Measurements from ENCODE around the gene VSIG4.
A peak's percentile ranks its signal among the peaks of the same experiment; 100 is the strongest.

The VSIG4 gene

DNA sequence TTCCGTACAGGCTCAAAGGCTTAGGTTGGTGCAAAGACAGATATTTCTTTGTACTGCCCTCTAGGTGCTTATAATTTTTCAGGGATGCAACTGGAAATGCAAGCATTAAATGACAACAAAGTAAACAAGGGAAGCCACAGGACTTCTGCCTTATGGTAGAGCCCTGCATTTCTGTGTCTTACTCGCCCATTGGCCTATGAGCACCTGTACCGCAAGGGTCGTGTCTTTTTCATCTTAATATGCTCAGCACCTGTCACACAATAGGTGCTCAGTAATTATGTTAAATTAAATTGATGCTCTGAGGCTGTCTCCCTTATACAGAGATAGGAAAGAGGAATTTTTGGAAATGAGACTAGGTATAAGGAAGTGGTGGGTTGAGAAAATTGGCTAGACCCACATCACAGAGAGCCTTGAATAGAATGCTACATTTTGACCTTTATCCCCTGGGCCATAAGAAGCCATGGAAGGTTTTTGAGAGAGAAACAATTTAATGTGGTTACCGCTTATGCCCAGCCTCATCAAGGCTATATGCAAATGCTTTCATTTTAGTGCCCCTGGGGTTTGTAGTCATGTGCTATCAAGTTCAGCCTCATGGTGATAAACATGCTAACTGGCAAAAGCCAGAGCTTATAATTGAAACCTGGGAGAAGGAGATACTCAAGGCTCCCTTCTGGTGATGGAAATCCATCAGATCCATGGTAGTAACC is 16.3 kb downstream of the VSIG4 start:
- no peak for DNase-seq

DNA sequence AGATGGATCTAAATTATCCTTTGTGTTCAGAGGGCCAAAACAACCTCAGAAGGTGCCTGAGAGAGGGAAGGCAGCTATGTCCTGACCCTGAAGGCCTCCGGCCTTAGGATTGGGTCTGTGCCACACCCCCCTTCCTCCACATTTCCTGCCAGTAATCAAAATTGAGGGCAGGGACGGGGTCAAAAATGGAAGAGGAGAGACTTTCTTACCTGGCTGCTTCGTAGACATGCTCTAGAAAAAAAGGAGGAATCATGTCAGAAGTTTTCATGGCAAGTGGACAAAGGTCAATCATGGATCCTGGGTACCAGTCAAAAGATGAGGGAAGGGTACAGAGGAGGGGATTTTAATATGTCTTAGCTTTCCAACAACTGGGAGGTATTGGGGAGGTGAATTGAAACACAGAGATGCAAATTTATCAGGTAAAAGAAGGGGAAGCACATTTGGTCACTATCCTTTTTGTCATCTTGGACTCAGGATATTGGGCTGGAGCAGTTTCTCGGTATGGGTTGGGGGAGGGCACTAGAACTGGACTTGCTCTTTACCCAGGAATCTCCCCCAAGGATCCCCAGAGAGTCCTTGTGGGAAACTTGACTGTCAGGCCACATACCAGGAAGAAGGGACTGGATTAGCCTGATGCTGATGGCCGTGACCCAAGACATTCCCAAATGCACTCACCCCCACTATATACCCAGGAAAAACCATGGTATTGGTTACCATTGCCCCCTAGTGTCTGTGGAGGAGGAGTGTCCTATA is 17.1 kb downstream of the VSIG4 start:
- no peak for DNase-seq

DNA sequence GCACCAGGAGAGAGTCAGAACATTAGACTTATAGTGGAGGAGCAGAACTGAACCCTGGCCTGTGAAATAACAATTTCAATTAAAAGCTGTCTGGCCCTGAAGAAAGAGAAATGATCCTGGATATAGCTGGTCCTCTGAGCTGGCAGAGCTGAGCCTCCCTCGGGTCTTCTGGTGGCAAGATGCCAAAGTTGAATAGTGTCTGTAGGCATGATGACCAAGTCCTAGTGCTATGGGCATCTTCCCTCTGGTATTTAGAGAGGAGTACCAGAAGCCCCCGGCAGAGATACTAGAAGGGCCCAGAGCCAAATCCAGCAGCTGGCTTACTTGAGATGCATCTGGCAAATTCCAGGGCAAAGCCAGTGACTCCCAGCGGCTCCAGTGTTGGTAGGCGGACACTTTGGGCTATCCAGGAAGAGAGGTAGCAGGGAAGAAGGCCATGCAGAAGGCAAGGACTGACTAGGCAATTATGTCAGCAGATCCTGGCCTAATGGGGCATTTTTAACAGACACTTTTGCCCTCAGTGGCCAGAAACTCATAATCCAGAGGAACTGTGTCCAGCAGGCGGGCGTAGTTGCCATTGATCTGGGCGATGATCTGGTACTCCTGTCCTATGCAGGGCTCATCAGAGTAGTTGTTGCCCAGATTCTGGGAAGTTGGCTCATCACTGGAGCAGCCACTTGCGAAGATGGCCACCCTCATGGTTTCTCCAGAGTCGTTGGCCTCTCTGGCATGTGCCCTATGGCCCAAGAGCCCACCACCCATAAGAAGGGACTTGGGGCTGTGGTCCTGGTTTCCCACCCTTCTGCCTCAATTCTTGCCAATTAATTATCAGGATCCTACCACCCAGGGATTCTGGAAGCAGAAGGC is 17.9 kb downstream of the VSIG4 start:
- no peak for DNase-seq

DNA sequence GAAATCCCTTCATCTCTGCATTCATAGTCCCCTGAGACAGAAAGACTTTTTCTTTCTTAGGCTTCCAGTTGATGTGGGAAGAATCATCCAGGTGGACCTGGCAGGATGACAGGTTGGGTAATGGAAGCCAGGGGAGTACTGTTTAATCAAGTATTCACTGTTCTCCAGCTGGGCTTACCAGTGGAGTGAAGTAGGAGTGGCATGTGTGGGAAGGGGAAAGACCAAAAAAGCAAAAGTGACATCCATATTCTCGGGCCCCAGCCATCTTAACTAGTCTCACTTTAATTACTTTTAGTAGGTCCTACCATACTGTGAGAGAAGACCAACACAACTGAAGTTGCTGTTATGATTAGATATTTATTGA is 18.5 kb downstream of the VSIG4 start:
- no peak for DNase-seq

DNA sequence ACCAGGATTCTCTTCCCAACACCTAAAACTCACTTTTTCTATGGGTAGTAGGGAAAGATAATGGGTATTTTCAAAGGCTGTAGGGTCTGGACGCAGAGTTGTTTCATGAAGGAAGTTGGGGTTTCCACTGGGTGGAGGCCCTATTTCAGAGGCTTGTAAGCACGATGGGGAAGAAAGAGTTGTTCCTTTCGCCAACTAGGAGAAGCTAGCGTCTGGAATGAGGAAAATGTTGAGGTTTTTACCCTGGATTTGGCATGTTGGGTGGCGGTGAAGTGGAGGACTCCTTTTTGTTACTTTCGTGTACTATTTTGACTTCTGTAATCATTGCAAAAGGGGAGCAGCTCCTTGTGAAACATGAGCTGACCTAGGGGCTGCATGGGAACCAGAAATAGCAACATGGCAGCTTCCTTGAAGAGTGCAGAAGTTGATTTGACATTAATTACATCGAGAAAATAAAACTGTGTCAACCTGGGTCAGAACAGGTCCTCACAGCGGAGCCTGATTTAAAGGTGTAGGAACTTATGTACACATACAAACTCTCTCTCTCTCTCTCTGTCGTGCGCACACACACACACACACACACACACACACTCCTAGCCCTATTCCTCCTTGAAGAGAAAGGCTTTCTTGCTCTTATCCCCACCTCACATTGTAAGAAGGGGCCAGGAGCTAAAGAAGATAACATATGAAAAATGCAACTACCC is 19.1 kb downstream of the VSIG4 start:
- no peak for DNase-seq

DNA sequence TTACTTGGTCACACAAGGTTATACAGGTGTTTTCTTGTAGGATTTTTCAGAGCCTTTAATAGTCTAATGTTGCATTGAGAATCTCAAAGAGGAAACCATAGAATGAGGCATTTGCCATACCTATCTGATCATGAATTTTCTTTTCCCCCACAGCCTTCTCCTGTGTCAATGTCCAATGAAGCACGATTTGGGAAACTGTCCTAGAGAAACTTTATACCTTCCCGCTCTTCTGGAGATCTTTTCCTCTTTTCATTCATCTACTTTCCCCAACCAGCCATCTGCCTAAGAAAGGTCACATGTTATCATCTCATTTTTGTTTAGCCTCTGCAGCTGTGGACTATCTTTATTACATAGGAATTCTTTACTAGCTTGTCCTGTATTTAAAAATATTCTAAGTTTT is 19.9 kb downstream of the VSIG4 start:
- DNase-seq: no peak

DNA sequence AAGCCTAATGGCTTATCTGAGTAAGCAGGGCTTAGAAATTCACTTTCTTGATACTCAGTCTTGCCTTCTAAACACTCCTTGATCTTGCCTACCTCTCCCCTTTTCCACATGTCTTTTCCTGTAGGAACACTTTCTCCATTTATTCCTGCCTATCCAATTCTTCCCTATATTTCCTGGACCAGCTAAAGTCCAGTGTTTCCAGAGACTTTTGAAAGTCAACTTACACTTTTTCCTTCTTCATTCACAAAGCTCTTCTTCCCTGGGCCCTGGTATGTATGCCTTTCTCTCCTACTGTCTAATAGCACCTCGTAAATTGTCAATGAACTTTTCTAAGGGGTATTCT is 20.6 kb downstream of the VSIG4 start:
- no peak for DNase-seq

DNA sequence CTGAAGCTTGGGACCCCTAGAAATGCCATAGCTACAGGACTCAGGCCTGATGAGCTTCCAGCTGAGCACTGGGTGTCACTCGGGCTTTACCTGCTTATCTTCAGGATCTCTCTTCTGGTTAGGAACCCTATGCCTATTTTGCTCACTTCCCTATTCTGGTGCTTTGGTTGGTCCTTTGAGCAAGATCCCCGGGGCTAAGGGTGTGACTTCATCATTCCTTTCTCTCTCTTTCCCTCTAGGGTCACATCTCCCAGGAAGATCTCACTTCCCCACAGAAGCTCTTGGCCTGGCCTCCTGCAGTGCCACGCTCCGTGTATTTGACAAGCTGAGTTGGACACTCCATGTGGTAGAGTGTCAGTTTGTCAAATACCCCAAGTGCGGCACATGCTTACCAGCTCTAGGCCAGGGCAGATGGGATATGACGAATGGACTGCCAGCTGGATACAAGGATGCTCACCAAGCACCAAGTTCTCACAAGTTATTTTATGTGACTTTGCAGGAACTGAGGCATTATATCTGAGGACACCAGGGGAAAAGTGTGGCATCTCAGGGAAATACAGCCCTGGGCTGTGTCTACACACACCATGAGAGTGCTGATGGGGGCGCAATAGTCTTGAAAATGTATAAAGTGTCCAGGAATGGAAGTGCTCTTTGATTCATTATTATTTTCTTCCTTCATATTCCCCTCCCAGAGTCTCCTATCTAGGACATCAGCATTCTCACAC is 21.1 kb downstream of the VSIG4 start:
- DNase-seq: no peak

DNA sequence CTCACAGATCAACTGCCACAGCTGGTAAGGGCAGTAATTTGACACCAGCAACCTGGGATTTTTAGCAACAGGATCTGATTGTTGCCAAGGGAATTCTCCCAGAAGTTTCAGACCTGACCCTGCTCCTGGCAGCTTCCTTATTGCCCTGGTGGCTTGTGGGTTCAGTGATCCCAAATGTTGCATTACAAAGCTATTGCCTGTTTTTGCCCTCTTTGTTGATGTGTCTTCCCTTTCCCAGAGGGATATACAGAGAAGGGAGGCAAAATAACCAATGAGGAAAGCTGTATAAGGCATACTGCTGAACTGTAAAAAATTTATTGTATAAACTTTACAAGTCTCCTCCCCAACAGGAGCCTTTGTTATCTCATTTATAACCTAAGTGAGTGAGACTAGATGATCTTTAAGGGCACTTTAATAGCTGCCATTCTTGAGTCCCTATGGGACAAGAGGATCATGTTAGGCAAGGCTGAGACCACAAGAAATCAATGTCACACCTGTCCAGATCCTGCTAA is 22.2 kb downstream of the VSIG4 start:
- DNase-seq: peak; percentile 54

DNA sequence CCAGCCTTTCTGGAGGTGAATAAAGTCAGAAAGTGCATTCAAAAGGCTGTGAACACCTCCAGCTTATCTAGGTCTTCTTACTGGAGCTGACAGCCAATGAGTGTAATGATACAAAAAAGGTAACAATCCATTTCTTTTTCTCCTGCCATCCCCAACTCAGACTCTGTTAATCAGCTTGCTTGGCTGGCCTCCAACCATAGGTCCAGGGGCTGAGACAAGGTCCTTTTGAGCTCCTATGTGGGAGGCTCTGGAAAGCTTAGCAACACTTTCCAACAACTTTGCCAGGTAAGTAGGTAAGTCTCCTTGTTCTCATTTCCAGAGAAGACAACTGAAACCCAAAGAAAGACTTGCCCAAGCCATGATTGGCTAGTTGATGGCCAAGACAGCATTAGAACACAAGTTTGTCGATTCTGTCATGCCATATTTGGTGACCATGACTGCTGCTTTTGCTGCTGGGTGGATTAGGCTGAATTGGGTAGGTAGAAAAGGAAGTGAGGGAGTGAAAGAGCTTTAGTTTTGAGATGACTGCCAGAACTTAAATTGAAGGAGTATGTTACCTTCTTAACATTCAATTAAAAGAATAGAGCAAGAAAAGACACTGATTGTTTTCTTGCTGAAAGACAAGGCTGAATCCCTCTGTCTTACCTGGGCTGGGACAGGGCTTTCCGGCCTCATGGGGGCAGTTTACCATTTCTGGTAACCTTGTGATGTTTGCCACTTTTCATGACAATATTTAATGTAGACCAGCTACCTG is 22.8 kb downstream of the VSIG4 start:
- no peak for DNase-seq

DNA sequence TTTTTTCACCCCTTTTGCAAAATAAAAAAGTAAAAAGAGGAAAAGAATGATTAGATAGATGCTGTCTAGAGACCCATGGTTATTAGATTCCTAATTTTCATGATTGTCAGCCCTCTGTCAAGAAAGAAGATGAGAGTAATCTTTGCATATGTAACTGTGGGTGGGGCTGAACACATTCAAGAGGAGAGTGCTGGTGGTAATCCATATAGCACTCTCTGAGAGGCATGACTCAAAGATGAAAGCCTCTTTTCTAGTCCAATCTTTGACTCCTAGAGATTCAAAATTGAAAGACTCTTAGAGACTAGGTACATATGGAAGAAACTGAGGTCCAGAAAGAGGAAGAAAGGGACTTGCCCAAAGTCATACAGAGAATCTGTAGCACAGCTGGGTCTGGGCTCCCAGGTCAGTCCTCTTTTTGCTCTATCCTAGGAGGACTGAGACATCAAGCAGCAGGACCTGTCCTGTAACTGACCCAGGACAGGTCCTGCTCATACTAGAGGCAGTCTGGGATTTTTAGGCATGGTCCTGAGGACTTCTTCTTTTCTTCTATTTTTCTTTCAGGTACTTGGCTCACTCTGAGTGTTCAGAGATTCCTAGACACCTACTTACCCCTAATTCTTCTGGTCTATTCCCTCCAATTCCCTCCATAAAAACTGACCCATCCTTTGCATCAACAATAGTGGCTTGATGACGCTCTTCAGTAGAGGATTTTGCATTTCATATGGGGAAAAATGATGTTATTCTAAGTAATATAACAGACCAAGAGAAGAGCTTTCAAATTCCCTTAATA is 23.8 kb downstream of the VSIG4 start:
- no peak for DNase-seq

DNA sequence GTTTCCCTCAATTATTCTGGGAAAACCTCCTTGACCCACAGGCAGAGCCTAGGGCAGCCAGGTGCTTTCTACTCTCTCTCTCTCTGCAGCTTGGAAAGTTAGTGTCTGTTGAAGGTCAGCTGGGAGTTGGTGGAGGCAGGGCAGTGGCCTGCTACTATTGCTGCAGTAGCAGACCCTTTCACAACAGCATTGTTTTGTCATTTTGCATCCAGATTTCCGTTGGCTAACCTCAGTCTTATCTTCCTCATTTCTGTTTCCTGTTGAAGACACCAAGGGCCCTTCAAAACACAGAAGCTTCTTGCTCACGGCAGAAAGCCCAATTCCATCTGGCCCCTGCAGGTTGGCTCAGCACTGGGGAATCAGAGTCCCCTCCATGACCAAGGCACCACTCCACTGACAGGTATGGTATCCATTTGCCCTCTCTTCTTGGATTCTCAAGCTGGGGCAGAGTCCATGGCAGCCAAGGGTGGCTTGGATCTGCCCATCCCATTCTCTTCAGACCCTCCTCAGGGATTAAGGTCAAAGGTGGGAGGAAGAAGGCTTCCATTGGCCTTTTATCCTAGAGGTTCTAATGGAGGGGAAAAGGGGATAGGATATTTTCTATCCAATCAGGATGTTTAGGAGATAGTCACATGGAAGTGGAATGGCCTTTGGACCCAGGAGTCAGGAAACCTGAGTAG is 24.6 kb downstream of the VSIG4 start:
- no peak for DNase-seq

DNA sequence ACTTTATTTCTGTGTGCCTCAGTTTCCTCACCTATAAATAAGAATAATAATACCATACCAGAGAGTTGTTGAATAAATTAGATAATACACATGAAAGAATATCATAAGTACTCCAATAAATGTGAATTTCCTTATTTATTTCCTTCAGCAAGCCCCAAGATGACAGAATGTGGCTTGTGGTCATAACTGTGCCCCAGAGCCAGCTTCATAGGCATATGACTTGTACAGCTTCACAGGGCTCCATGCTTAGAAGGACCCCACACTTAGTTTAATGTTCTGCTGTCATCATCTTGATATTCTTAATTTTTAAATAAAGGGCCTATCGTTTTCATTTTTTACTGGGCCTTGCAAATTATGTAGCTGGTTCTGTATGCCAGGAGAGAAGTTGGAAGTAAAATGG is 25.3 kb downstream of the VSIG4 start:
- DNase-seq: no peak

DNA sequence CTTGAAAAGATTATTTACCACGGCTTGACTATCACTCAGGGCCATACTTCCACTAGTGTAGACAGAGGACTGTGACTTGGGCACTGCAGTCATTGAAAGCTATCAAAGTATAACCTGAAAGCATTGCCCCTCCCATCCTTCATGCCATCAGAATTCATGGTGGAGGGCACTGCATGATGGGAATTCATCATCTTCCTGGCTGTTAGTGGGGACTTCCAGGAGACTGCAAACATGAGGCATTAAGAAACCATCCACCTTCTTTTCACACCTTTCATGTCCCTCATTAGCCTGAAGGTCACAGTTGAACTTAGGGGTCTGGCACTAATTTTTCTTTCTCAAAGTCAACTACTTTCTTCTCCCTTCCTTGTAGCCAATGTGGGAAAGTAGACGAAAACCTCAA is 25.8 kb downstream of the VSIG4 start:
- DNase-seq: no peak

DNA sequence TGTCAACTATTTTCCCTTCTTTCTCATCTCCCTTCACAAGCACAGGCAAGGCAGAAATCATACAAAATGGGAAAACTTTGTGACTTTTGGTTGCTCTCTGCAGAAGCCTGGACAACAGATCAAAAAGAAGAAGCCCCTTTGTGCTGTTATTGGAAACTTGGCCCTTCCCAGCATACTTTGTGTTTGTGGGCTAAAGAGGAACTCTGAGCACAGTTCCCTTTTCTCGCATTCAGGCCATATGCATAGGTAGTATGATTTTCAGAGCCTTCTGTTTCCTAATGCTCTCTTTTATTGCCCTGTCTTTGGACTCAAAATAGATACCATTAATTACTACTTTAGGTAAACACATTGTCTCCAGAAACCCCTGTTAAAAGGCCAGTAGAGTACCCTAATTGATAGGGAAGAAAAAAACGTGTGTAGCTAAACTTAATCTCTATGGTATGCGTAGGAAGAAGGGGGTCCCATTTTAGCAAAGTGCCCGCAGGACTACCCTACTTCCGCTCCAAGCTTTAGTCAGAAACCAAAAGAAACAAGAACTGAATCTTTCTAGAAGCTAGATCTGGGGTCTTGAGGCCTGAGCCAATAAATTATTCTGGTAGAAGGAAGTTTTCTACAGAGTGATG is 26.6 kb downstream of the VSIG4 start:
- DNase-seq: no peak

DNA sequence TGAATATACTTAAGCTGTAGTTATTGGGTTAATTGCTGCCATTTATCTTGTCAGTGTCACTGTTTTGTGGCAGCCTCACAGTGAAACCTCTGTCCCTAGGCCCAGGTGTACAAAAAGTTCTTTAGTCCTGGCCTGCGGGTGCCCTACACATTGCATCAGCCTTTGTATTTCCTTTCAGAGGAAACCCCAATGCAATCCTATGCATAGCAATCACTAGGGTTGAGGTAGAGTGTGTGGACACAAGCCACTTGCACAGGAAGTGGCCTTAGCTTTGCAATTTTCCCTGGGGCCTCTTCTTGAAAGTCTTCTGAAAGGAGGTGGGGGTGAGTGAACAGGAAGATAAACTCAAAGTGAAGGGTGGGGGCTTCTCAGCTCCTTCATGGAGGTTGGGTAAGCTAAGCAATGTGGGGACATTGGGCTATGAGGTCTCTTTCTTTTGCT is 27.8 kb downstream of the VSIG4 start:
- no peak for DNase-seq

DNA sequence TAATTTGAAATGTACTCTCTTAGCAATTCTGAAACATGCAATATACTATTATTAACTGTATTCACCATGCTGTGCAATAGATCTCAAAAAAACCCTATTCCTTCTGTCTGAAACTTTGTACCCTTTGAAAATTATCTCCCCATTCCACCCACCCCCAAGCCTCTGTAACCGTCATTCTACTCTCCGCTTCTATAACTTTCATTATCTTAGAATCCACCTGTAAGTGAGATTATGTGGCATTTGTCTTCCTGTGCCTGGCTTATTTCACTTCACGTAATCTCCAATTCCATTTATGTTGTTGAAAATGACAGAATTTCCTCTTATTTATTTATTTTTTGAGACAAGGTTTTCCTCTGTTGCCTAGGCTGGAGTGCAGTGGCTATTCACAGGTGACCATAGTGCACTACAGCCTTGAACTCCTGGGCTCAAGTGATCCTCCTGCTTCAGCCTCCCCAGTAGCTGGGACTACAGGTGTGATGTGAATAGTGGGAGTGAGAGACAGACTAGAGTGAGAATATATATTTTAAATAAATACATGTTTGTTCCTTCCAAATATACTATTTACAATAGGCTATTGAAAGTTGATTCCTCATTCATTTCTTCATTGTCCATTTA is 30.5 kb downstream of the VSIG4 start:
- DNase-seq: no peak

DNA sequence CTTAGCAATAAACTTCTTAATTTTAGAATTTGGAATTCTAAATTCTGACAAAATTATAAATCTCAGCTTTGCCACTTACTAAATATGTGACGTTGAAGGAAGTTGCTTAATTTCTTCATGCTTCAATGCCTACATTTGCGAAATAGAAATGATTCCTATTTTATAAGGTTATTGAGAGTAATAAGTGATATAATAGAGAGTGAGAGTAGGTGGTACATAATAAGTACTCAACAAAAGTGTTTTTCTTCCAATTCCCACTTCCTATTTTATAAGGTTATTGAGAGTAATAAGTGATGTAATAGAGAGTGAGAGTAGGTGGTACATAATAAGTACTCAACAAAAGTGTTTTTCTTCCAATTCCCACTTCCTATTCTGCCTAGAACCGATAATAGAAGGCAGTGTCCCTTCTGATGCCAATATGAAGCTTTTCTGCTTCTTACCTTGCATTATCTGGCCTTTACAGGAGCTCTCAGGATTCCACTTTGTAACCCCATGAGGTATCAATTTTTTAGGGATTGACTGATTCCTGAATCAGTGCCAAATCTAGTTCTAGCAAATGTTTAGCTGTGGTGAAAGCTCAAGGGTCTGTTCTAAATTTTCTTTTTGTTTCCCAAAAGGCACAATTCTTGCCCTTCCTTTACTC is 31.4 kb downstream of the VSIG4 start:
- no peak for DNase-seq

DNA sequence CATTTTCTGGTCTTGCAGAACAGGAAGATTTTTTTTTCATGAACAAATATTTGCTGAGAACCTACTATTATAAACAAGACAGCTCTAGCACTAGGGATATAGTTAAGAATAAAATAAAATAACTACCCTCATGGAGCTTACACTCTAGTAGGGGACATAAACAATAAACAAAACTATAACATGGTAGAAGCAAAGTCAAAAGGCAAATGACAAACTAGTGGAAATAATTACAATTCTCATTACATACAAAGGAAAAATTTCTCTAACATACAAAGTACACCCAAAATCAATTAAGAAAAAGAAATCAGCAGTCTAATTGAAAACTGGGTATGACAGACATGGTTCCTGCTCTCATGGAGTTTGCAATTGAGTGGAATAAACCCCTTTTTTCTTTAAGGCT is 32.0 kb downstream of the VSIG4 start:
- no peak for DNase-seq

All from NCI-H2171 (cell line).